ENCODE measurements around the gene RPGR.

Gene RPGR

GRCh38 chrX:38363046-38363445 lies 35.7 kb upstream of the RPGR start:
- no peak for DNase-seq (ENCODE audit: low spot score)
- TF ChIP-seq, protein P1, sequence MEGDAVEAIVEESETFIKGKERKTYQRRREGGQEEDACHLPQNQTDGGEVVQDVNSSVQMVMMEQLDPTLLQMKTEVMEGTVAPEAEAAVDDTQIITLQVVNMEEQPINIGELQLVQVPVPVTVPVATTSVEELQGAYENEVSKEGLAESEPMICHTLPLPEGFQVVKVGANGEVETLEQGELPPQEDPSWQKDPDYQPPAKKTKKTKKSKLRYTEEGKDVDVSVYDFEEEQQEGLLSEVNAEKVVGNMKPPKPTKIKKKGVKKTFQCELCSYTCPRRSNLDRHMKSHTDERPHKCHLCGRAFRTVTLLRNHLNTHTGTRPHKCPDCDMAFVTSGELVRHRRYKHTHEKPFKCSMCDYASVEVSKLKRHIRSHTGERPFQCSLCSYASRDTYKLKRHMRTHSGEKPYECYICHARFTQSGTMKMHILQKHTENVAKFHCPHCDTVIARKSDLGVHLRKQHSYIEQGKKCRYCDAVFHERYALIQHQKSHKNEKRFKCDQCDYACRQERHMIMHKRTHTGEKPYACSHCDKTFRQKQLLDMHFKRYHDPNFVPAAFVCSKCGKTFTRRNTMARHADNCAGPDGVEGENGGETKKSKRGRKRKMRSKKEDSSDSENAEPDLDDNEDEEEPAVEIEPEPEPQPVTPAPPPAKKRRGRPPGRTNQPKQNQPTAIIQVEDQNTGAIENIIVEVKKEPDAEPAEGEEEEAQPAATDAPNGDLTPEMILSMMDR (IDR thresholded peaks at IDR 0.05; ENCODE audit: extremely low read depth, missing control alignments) = no peak

DNA sequence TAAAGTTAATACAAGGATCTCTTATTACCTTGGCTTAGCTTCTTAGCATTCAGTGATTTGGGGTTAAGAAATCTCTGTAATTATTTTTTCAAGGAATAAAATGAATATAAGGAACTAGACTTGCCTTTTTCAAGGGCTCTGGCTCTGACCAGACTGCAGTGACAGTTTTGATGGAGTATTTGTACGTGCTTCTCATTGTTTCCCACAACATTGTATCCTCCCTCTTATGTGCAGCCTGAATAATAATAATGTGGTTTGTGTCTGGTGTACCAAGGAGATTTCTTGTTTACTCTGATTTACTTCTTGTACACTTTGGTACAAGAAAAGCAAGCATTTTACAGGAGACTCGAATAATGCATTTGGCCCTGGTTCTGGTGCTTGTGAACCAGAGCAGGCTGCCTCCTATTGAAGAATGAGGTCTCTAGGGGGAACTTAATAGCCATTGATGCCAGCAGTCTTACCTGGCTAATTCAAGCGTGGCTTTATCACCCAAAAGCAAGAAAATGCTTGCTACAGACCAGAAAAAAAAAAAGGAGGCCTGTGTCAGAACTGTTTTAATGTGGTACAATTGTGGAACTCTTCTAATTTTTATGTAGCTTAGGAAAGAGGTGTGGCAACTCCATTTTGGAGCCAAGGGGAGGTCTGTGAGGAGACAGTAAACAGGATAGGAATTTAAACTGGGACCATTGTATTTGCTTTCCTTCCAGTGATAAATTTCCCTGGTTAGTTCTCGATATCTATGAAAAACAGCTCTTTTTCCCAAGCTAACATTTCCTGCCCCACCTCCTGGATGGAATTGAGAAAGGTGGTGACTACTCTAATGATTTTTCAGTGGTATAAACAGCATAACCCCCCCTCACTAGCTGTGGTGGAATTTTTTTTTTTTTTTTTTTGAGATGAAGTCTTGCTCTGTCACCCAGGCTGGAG lies 30.7 kb upstream of the RPGR start:
- no peak for DNase-seq (ENCODE audit: low spot score)
- TF ChIP-seq, protein P1 (IDR thresholded peaks at IDR 0.05; ENCODE audit: extremely low read depth, missing control alignments) = no peak

- DNase-seq (ENCODE audit: low spot score) = no peak
- TF ChIP-seq, protein P1 (IDR thresholded peaks at IDR 0.05; ENCODE audit: extremely low read depth, missing control alignments) = no peak
Measured at GRCh38 chrX:38356401-38356800, 29.1 kb upstream of the RPGR start.

DNA sequence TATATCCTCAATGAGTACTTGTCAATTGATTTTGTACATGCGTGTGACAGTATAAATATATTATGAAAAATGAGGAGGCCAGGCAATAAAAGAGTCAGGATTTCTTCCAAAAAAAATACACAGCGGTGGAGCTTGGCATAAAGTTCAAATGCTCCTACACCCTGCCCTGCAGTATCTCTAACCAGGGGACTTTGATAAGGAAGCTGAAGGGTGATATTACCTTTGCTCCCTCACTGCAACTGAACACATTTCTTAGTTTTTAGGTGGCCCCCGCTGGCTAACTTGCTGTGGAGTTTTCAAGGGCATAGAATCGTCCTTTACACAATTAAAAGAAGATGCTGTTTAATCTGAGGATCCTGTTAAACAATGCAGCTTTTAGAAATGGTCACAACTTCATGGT lies 25.1 kb upstream of the RPGR start, which contains the start of gene OTC:
Gene OTC, plus strand, starts transcription at position 243 of the 400 bp plus-strand sequence. Its CDS starts 93 bp downstream, at position 336.
- TF ChIP-seq, protein P1 (IDR thresholded peaks at IDR 0.05; ENCODE audit: extremely low read depth, missing control alignments) = no peak
- DNase-seq (ENCODE audit: low spot score) = no peak

DNA sequence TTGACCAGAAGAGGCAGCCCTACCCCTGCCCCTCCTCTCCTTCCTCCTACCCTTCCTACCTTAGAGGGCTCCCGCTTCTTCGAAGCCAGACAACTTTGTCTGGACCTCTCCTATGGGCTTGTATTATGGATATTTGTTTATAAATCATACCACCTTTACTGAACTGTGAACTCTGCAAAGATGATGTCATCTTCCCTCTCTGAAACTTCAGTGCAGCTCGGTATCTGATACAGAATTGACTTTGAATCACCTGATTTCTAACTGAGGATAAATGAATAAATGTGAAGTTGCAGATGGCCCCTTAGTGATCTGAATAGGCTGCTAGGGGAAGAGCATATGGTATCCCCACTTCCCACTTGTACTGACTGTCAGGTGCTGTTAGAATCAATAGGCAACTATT lies 24.0 kb upstream of the RPGR start:
- TF ChIP-seq, protein P1 (IDR thresholded peaks at IDR 0.05; ENCODE audit: extremely low read depth, missing control alignments) = no peak

GRCh38 chrX:38347136-38347535 lies 19.8 kb upstream of the RPGR start:
- TF ChIP-seq, protein P1 (IDR thresholded peaks at IDR 0.05; ENCODE audit: extremely low read depth, missing control alignments) = no peak
- DNase-seq (ENCODE audit: low spot score) = no peak

More for the DNA sequence above, 24.0 kb upstream of the RPGR start:
- no peak for DNase-seq (ENCODE audit: low spot score)

DNA sequence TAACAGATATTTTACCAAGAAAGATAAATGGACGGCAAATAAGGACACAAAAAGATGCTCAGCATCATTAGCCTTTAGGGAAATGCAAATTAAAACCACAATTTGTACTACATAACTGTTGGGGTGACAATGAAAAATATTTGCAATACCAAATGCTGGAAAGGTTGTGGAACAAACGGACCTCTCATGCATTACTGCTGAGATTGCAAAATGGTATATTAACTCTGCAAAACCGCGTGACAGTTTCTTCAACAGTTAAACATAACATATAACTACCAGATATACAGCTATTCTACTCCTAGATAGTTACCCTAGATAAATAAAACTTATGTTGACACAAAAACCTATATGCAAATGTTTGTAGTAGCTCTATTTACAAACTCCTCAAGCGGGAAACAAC lies 18.8 kb upstream of the RPGR start:
- no peak for DNase-seq (ENCODE audit: low spot score)
- TF ChIP-seq, protein P1 (IDR thresholded peaks at IDR 0.05; ENCODE audit: extremely low read depth, missing control alignments) = no peak
